Progenitor cell of endocrine pancreas (in vitro differentiated cells): ENCODE results near the gene HOXC10. TPM values are rescaled to one million over a fixed set of nuclear protein-coding genes. Genes with fewer than 3 reads are reported as not detected.

Experiments
- DNase-seq: peaks from one replicate; pipeline ENCODE4 v3.0.0; 2021; ENCODE audit warnings: low spot score; ENCODE audit not compliant: unreplicated experiment
- H3K27ac Mint-ChIP-seq: 2 replicates; pipeline ENCODE4 v1.8.0; 2021; ENCODE audit warnings: mild to moderate bottlenecking, moderate library complexity, mixed read lengths
- H3K27me3 Mint-ChIP-seq: 2 replicates; pipeline ENCODE4 v1.8.0; 2021; ENCODE audit warnings: mixed read lengths
- H3K36me3 Mint-ChIP-seq: 2 replicates; pipeline ENCODE4 v1.8.0; 2022; ENCODE audit warnings: mixed read lengths; ENCODE audit not compliant: insufficient read depth
- H3K4me1 Mint-ChIP-seq: 2 replicates; pipeline ENCODE4 v1.8.0; 2021; ENCODE audit warnings: low read depth, mixed read lengths
- H3K4me3 Mint-ChIP-seq: 2 replicates; pipeline ENCODE4 v1.8.0; 2021; ENCODE audit warnings: low read depth, mild to moderate bottlenecking, moderate library complexity, mixed read lengths
- H3K9me3 Mint-ChIP-seq: 2 replicates; pipeline ENCODE4 v1.8.0; 2021; ENCODE audit warnings: low read depth, mixed read lengths
- total RNA-seq: library from RNA; stranded (reverse); gene quantifications from 2 replicates; pipeline ENCODE4 v1.2.1, GENCODE V29; 2021
- TF ChIP-seq, protein P1 (sequence below): fragments of 200-600 bp; sonication (generic); IDR thresholded peaks from one replicate; pipeline ENCODE4 v1.5.0; 2021; ENCODE audit warnings: antibody characterized with exemption, mild to moderate bottlenecking; ENCODE audit not compliant: unreplicated experiment

HOXC10 gene
- total RNA-seq, 1 donor from 2014 or later = not detected

DNA sequence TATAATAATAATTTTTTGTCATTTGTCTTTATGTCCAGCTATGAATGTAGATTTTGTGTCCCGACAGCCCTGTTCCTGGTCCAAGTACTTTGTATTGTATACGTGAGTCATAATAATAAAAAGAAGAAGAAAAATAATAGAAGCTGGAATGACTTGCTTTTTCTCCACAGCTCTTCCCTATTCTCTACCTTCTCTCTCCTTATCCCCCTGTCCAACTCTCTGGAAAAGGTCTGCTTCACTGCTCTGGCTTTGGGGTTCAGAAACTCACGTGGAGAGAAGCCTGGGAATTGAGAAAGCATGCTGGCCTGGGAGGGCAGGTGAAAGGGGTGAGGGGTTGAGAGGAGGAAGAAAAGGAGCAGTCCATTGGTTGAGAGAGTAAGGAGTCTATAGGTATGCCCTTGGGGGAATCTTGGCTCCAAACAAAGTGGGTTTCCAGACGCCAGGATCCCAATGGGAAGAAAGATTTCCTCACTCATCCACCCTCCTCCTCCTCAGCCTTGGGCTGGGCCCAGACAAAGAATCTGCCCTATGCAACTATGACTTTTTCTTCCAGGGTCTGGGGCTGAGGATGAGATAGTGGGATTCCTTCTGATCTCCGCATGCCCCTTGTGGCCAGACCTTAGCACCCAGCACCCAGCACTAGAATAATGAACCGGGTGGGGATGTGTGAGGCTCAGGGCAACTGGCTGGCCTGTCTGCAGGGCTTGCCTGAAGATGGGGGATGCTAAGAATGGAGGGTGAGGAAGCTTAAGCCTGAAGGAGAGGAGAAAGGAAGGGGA lies 27.9 kb downstream of the HOXC10 start:
- TF ChIP-seq, protein P1, sequence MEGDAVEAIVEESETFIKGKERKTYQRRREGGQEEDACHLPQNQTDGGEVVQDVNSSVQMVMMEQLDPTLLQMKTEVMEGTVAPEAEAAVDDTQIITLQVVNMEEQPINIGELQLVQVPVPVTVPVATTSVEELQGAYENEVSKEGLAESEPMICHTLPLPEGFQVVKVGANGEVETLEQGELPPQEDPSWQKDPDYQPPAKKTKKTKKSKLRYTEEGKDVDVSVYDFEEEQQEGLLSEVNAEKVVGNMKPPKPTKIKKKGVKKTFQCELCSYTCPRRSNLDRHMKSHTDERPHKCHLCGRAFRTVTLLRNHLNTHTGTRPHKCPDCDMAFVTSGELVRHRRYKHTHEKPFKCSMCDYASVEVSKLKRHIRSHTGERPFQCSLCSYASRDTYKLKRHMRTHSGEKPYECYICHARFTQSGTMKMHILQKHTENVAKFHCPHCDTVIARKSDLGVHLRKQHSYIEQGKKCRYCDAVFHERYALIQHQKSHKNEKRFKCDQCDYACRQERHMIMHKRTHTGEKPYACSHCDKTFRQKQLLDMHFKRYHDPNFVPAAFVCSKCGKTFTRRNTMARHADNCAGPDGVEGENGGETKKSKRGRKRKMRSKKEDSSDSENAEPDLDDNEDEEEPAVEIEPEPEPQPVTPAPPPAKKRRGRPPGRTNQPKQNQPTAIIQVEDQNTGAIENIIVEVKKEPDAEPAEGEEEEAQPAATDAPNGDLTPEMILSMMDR = no peak
- Mint-ChIP-seq H3K9me3 (no peaks in the 10 kb centered on the region), H3K27me3 (peaks cover 98% of the 10 kb centered on the region), H3K4me1 (peaks cover 6% of the 10 kb centered on the region), H3K4me3 (no peak overlapping the region), H3K36me3 (no peaks in the 10 kb centered on the region), H3K27ac (no peak overlapping the region)
- DNase-seq = no peak

DNA sequence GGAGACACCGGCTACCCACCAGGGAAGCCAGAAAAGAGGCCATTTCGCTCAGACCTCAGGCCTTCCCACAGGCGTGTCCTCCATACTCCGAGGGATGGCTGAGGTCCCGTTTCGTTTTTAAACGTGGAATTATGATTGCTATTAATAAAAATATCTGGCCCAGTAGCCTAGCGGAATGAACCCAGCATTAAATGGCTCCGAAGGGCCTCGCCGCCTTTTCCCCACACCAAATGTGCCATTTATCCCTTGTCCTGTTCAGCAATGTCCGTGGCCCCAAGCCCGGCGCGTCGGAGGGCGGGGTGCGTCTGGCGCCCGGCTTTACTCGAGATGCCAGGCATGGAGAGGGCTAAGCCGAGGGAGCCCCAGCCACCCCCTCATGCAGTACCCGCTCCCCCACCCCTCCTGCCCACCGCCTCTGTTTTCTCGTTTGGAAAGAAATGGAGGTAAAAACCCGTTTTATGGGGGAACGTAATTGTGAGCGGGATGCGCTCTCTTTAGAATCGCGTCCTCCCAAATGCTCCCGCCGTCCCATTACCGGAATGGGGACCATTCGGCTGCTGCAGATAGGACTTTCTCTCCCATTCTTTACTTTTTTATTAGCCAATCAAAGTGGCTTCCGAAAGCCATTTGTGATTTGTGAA lies 29.6 kb downstream of the HOXC10 start:
- H3K4me1 Mint-ChIP-seq = peaks cover 6% of the 10 kb centered on the region
- no peak overlapping the region for H3K27ac Mint-ChIP-seq
- TF ChIP-seq, protein P1 = no peak
- no peaks in the 10 kb centered on the region for H3K36me3 Mint-ChIP-seq
- peaks cover 92% of the 10 kb centered on the region for H3K27me3 Mint-ChIP-seq
- no peaks in the 10 kb centered on the region for H3K9me3 Mint-ChIP-seq
- DNase-seq = no peak
- no peak overlapping the region for H3K4me3 Mint-ChIP-seq

DNA sequence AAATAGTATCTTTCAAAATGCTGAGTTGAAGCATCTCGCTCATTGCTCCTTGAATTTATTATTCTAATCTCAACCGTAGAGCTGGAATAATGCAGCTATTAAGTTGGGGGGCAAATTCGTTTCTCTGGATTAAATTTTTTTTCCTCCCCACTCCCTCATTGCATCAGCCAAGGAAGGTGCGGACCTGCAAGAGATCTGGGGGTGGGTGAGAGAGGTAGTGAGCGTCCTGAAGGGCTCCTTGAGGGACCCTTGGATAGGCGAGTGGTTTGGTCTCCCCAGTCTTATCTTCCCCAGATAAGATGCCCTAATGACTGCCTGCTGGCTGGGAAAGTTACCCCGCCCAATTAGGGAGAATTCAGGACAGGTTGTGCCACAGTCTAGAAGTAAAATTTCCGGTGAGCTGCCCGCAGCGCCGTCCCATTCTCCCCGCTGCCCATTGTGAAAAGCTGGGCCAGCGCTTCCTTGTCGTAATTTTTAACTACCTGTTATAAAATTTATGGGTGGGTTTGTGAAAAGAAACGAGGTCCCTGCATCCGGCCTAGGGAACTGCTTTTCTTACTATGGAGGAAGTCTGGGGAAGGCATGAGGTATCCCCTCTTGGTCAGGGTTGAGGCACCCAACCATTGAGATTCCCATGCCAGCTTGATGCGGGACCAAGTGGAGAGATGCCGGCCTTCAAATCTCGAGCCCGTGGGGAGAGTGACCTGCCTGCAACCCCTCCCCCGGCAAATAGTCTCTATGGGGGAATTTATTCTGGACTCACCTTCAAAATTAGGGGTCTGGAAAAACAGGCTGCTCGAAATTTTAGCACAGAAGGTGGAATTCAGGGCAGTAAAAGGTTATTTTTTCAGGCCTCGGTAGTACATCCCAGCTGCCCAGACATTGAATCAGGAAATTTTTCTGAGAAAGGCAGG lies 30.3 kb downstream of the HOXC10 start:
- H3K36me3 Mint-ChIP-seq = no peaks in the 10 kb centered on the region
- no peaks in the 10 kb centered on the region for H3K9me3 Mint-ChIP-seq
- H3K4me3 Mint-ChIP-seq = no peak overlapping the region
- DNase-seq = no peak
- peaks cover 92% of the 10 kb centered on the region for H3K27me3 Mint-ChIP-seq
- no peak overlapping the region for H3K27ac Mint-ChIP-seq
- H3K4me1 Mint-ChIP-seq = peaks cover 6% of the 10 kb centered on the region
- TF ChIP-seq, protein P1 = no peak

DNA sequence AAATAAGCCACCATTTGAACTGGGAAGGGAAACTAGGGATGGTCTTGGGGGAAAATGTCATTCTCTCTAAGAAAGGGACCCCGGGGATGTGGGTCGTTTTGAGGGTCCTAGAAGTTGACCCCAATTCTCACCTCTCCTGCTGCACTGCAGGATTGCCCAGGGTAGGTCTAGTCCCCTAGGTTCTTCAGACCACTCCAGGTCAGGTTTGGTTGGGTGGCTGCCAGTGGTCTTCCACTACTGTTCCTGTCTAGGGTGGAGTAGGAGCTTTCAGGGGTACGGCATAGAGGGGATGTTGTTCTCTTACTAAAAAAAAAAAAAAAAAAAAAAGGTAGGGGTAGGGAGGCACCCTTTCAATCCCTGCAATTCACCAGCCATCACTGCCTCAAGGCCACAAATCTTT lies 31.1 kb downstream of the HOXC10 start:
- TF ChIP-seq, protein P1 = no peak
- Mint-ChIP-seq H3K4me1 (peaks cover 6% of the 10 kb centered on the region), H3K27me3 (peaks cover 92% of the 10 kb centered on the region), H3K27ac (no peak overlapping the region), H3K4me3 (no peak overlapping the region), H3K9me3 (no peaks in the 10 kb centered on the region), H3K36me3 (no peaks in the 10 kb centered on the region)
- DNase-seq = no peak

DNA sequence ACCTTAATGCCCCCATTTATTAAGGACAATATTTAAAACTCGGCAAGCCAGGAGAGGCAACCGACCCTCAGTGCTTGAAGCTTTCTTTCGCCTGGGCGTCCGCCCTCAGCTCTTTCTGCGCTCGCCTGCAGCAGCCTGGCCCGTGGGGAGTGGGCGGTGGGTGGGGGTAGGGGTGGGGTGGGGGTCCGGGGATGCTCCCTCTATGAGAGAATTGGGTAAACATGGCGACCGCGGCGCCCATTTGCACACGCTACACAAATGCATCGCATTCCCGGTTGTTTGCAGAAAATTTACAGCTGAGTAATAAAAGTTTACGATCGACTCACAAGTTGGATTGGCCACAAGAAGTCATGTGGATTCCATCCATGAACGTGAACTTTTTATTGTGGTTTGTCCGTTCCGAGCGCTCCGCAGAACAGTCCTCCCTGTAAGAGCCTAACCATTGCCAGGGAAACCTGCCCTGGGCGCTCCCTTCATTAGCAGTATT lies 31.6 kb downstream of the HOXC10 start:
- TF ChIP-seq, protein P1 = no peak
- Mint-ChIP-seq H3K27ac (no peak overlapping the region), H3K27me3 (peaks cover 92% of the 10 kb centered on the region), H3K4me3 (no peak overlapping the region), H3K4me1 (peaks cover 6% of the 10 kb centered on the region), H3K9me3 (no peaks in the 10 kb centered on the region), H3K36me3 (no peaks in the 10 kb centered on the region)
- no peak for DNase-seq
